GM10266 (cell line): ENCODE measurements around the gene SPRED2.
"Not testable (repeated sequence)": the region's sequence is repeated elsewhere in the genome, so short reads cannot be mapped to it uniquely, and the experiment has no call there.

Experiments
- DNase-seq: peaks from one replicate; pipeline ENCODE4 v3.0.0; 2012; ENCODE audit errors: extremely low spot score
- TF ChIP-seq, protein P1 (sequence below): IDR thresholded peaks from 2 replicates; pipeline ENCODE4 v1.5.1; 2012; ENCODE audit warnings: mild to moderate bottlenecking, low read depth; ENCODE audit not compliant: control insufficient read depth, insufficient read depth; ENCODE audit errors: missing control alignments

Gene SPRED2

GRCh38 chr2:65344182-65344581, 88.2 kb downstream of the SPRED2 start:
- DNase-seq: no peak
- TF ChIP-seq, protein P1, sequence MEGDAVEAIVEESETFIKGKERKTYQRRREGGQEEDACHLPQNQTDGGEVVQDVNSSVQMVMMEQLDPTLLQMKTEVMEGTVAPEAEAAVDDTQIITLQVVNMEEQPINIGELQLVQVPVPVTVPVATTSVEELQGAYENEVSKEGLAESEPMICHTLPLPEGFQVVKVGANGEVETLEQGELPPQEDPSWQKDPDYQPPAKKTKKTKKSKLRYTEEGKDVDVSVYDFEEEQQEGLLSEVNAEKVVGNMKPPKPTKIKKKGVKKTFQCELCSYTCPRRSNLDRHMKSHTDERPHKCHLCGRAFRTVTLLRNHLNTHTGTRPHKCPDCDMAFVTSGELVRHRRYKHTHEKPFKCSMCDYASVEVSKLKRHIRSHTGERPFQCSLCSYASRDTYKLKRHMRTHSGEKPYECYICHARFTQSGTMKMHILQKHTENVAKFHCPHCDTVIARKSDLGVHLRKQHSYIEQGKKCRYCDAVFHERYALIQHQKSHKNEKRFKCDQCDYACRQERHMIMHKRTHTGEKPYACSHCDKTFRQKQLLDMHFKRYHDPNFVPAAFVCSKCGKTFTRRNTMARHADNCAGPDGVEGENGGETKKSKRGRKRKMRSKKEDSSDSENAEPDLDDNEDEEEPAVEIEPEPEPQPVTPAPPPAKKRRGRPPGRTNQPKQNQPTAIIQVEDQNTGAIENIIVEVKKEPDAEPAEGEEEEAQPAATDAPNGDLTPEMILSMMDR: no peak

DNA sequence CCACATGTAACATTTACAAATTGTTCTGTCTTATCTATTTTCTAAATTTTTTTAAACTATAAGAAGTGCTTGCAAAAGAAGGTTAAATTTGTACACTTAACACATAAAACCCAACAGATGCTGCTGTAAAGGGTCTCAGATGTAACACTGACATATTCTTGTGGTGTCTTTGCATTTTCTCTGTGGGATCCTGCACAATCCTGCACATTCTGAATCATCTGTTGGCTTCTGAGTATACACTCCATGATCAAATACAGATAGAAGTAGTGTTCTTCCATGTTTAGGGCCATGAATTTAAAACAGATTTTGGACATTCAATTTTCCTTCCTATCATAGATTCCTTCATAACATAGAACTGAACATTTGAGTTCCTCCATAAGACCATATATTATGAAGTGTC, 89.0 kb downstream of the SPRED2 start:
- DNase-seq: no peak
- TF ChIP-seq, protein P1: no peak

- no peak for DNase-seq
- TF ChIP-seq, protein P1: no peak
Measured at GRCh38 chr2:65340898-65341681, 91.3 kb downstream of the SPRED2 start.

- TF ChIP-seq, protein P1: no peak
- no peak for DNase-seq
Measured at GRCh38 chr2:65339648-65340047, 92.8 kb downstream of the SPRED2 start.

DNA sequence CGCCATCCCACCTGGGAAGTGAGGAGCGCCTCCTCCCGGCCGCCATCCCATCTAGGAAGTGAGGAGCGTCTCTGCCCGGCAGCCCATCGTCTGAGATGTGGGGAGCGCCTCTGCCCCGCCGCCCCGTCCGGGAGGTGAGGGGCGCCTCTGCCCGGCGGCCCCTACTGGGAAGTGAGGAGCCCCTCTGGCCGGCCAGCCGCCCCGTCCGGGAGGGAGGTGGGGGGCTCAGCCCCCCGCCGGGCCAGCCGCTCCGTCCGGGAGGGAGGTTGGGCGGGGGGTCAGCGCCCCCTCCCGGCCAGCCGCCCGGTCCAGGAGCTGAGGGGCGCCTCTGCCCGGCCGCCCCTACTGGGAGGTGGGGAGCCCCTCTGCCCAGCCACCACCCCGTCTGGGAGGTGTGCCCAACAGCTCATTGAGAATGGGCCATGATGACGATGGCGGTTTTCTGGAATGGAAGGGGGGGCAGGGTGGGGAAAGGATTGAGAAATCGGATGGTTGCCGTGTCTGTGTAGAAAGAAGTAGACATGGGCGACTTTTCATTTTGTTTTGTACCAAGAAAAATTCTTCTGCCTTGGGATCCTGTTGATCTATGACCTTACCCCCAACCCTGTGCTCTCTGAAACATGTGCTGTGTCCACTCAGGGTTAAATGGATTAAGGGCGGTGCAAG, 93.4 kb downstream of the SPRED2 start:
- DNase-seq: not testable (repeated sequence)

- DNase-seq: not testable (repeated sequence)
Measured at GRCh38 chr2:65337915-65338314, 94.5 kb downstream of the SPRED2 start.

GRCh38 chr2:65334714-65335113, 97.7 kb downstream of the SPRED2 start:
- DNase-seq: no peak
- TF ChIP-seq, protein P1: no peak

DNA sequence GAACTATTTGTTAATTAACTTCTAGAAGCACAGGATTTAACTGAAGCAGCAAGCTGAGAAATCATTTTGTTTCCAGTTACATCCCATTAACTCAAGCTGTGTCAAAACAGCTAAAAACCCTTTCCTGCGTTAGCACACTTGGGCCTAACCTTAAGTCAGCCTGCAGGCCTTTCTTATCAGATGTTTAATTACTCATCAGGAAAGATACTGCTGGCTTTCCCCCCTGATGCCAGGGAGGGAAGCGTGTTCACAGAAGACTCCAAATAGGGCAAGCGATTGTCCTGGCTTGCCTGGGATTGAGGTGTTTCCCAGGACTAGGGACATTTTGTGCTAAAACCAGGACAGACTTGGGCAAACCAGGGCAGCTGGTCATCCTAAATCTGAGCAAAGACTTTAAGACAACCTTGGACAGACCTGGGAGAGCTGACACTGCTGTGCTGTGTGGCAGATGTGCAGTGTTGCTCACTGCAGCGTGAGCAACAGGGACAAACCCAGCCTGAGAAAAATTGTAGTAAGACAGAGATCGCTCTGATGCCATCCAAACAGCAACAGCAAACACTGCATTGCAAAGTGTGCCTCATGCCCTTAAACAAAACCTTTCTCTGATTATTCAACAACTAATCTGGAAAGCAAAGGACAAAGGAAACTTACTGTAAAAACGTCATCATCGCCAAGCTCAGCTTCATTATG, 100.9 kb downstream of the SPRED2 start:
- DNase-seq: no peak
- TF ChIP-seq, protein P1: no peak
